Smooth muscle cell of the brain vasculature (primary cell): ENCODE measurements around the gene TAC3.
"Not testable (repeated sequence)": the region's sequence is repeated elsewhere in the genome, so short reads cannot be mapped to it uniquely, and the experiment has no call there.

Source experiments
- DNase-seq: peaks from one replicate; pipeline ENCODE4 v3.0.0-alpha.2; 2012; ENCODE audit warnings: low read depth, low spot score

TAC3 gene

DNA sequence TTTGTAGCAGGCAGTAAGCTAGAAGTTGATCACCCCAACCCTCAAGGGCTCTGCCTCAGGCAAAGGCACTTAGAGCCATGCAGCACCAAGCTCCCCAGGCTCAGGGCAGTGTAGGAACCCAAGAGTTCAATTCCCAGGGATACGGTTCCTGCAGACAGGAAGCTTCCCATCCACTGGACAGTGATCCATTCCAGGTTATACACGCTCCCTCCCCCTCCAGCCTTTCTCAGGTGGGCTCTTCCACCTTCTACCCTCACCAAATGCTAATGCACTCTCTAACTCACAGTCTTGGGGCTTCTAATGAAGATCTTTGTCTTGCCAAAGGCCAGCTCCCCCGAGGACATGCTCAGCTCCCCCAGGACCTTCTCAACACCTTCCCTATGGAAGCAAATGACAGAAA is 20.9 kb upstream of the TAC3 start:
- no peak for DNase-seq

DNA sequence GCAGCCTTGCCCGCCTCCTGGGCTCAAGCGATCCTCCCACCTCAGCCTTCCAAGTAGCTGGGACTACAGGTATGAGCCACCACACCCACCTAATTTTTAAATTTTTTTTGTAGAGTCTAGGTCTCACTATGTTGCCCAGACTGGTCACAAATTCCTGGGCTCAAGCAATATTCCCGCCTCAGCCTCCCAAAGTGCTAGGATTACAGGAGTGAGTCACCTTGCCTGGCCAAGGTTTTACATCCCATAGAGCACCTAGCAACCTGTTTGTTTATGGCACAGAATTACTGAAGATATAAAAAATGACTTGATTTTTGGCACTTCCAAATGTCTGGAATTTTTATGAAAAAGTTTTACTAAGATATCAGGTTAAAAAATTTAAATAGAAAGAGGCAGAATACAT is 17.1 kb upstream of the TAC3 start:
- DNase-seq: no peak

DNA sequence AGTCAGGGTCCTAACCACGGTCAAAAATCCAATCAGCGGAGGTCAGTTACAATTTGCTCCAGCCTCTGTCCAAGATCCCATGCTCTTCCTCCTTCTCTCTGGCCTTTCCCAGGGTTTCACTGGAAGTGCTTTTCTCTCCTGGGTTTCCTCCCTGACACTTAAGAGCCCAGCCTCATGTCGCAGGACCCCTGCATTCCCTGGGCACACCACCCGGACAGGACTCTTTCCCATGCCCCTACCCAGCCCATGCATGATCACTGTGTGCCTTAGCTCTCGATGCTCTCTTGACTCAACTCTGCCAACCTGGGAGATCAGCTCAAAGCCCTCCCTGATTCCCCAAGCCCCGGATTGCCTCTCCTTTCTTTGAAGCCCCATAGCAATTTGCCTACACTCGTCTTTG is 15.5 kb upstream of the TAC3 start:
- DNase-seq: no peak

DNA sequence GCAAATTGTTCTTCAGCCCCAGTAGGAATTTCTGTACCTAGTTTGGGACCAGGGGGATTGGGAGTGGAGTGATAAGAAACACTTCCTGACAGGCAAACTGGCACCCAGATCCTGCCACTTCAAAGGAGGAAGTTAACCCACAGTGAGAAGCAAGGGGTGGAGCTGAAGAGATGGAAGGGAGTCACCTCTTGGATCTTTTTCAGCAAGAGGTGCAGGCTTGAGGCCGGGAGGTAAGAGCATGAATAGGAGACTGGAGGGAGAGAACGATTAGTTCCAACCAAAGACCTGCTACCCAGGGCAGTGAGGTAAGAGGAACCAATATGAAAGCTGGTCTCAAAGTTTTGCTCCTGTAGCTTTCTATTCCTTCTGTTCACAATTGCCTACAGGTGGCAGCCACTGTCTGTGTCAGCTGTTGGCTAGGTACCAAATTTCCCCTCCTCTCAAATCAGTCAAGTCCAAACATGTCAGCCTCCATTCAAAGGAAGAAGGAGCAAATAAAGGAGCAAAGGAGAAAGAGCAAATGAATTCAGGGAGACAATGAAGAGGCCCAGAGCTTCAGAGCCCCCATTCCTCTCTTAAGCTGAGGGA is 14.9 kb upstream of the TAC3 start:
- no peak for DNase-seq

DNA sequence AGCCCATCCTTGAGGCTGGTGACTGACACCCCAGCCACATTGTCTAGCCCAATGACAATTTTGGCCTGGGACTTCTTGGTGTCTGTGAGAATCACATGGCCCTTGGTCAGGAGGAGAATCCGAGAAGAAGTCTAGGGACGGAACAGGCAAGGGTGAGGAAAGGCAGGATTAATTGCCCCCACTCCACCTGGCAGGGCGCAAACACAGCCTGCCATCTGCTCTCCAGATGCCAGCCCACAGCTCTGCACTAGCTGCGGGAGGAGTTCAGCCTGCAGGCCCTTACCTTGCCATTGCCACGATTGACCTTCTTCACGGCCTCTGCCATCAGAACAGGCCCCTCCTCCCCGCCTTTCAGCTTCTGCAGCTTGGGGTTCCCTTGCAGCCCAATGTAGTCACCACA is 13.1 kb upstream of the TAC3 start:
- DNase-seq: no peak

DNA sequence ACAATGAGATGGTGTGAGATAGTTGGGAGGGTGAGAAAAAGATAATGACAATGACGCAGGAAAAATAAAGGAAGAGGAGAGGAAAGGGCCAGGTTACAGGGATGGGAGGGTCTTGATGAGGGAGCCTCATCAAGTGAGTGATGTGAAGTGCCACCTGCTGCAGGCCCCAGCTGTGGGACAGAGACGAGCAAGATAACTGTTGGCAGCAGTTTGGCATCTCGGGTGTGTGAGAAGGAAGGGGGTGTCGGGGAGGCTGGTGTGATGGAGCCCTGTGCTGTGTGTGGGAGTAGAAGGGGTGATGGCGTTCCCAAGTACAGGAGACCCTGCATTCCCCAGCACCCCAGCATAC is 11.4 kb upstream of the TAC3 start:
- no peak for DNase-seq

DNA sequence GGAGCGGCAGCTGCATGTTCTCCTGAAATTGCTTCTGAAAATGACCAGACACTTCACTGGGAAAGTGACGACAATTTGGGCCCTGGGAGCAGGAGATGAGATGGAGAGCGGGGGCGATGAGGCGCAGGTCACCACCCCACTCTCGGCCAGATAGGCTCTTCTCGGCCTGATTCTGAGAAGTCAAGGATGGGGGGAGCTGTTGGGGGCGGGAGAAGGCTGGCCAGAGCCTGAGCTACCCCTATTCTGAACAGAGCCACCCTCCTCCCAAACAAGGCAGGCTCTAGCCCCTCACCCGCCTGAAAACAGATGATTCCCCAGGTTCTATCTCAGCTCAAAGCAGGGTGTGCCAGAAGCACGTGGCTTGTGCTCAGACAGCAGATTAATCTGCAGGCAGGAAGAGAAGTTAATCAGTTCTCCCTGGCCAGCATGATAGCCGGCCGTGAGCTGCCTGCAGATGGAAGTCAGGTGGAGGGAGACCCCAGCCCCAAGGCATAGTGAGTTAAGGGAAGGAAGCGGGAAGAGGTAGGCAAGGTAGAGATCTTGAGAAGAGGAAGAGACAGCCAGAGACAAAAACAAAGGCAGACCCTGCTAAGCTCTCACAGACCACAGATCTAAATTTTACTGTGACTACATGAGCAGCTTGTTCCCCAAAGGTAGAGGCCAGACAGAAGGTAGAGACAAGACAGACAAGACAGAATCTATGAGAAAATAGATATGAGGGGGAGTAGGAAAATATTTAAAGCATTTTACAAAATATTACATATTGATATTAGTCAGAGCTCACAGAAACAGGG is 10.9 kb upstream of the TAC3 start:
- DNase-seq: no peak

DNA sequence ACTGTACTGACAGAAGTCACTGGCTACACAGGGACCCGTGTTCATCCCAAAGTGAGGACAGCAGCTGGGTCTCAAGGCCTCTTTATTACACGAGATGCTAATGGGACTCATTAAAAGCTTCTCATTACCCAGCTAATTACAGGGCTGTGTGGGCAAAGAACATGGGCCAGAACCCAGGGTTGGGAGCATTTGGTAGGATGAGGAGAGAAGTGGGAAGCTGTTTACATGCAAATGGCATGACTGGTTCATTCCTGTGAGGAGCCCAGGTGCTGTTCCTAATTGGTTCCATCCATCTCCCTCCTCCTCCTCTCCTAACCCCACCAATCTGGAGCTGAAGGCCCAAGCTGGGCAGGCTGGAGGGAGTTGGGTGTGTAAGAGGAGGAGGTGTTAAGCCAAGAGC is 8.9 kb upstream of the TAC3 start:
- no peak for DNase-seq

DNA sequence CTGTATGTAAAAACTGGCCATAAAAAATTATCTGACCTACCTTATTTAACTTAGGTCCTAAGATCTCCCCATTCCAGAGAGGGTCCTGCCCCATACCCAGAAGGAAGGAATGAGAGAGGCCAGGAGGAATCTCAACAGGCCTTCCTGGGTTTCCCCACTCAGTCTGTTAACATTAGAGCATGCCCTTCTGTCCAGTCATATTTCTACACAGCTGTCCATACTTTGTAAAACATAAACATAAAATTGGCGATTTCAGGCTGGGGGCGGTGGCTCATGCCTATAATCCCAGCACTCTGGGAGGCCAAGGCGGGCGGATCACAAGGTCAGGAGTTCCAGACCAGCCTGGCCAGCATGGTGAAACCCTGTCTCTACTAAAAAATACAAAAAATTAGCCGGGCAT is 6.0 kb upstream of the TAC3 start:
- DNase-seq: not testable (repeated sequence)

DNA sequence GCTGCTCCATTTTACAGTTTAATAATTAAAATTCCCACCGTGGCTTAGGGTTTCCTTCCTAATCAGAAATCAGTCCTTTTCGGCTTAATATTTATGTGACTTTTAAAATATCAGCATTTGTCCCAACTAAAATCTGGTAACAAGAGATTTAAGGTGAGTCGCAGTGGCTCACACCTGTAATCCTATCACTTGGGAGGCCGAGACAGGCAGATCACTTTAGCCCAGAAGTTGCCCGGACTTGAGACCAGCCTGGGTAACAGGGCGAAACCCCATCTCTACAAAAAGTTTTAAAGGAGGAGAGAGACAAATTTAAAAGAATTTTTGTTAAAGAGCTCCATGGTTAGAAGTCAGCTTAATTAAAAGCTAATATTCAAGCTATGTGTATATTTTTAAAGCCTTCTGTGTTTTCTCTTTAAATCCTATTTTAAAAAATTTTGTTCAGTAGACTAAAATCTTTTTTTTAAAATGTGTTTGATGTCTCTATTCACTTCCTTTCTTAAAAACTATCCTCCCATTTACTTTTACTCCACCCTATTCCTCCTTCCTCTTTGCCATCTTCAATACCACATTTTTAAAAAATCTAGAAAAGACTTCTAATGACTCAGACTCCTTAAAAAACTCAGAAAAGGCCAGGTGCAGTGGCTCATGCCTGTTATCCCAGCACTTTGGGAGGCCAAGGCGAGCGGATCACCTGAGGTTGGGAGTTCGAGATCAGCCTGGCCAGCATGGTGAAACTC is 3.8 kb upstream of the TAC3 start:
- no peak for DNase-seq

DNA sequence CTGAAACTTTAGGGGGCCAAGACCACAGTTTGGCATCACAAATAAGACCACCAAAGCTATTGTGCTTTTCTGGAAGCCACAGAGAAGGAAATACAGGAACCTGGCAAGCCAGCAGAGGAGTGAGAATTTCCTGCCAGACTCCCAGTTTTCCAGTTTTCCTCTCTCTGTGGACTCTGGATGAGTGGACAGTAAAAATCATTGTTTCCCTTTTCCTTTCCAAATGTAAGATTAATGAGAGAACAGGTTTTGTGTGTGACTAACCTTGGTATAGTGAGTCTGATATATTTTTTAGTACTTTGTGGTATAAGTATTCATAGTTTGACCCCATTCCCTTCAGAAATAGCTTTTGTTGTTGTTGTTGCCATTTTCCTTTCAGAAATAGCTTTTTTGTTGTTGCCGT is 2.6 kb upstream of the TAC3 start:
- no peak for DNase-seq

DNA sequence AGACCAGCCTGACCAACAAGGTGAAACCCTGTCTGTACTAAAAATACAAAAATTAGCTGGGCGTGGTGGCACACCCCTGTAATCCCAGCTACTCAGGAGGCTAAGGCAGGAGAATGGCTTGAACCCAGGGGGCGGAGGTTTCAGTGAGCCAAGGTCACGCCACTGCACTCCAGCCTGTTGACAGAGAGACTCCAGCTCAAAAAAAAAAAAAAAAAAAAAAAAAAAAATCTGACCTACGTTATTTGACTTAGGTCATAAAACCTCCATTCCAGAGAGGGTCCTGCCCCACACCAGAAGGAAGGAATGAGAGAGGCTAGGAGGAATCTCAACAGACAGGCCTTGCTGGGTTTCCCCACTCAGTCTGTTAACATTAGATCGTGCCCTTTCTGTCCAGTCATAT is 2.0 kb upstream of the TAC3 start:
- not testable (repeated sequence) for DNase-seq

DNA sequence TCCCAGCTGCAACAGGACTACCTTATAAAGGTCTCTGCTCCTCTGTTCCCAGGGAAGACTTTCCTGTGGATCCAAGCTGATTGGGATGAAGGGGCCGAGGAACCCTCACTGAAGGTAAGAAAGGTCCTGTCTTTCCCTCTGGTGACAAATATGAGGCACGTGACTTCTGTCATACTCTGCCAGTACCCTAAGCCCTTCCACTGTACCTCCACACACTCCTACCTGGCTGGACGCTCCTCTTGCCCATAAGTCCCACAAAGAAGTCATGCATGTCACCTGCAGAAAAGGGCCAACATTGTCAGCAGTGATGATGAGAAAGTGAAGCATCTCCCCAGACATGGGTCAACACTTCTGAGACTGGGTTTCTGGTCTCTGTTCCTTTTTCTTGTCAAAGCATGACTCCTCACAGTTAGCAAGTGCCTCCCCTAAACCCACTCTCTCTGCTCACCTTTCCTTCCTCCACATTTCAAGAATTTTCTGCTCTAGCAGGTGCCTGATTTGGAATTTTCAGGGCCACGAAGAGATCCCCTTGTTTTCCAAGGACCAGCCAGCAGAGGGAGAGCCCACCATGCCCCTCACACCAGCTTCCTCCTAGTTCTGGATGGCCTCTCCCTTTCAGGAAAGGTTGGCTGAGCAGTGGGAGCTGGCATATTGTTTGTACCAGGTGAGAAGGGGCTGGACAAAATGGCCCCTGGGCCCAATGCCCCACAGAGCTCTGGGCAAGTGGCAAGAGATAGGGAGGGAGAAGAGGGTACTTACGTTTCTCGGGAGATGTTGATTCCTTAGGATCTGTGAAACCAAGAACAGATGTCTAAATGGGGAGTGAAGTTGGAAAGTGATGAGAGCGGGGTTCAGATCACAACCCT is 3.5 kb downstream of the TAC3 start:
- no peak for DNase-seq

DNA sequence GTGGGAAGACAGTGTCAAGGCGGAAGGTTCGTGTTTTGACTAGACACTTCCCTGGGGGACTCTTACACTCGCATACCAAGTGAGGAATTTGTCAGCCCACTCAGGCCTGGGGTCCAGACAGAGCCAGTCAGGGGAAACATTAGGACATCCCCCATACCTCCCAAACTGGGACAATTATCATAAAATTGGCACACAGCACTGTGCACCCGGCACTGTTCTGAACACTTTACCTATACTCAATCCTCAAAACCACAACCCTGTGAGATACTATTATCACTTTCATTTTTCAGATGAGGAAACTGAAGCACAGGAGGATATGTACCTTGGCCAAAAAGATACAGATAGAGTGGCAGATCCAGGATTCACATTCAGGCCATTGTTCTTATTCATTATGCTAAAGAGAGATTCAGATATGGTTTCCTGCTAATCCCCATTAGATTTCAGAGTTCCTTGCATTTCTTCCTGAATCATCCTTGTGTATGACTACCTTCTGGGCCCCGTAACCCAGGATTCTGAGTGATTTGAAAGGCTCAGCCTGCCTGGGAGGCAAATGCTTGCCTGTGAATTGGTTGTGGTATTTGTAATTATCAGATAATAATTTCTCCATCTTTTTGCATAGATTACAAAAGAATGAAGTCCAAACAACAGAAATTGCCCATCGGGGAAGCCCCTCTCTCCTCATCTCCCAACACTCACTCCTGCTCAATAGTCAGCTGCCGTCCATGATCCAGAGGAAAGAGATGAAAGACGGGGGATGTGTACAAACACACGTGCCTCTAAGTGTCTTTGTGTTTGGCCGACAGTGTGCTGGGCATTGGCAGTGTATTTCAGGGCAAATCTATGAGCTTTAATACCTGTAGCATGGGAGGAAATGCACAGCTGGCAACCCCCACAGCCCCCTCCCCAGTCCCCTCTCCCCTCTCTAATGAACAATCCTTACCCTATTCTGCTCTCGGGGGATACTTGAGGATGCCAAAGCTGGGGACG is 4.6 kb downstream of the TAC3 start:
- no peak for DNase-seq

DNA sequence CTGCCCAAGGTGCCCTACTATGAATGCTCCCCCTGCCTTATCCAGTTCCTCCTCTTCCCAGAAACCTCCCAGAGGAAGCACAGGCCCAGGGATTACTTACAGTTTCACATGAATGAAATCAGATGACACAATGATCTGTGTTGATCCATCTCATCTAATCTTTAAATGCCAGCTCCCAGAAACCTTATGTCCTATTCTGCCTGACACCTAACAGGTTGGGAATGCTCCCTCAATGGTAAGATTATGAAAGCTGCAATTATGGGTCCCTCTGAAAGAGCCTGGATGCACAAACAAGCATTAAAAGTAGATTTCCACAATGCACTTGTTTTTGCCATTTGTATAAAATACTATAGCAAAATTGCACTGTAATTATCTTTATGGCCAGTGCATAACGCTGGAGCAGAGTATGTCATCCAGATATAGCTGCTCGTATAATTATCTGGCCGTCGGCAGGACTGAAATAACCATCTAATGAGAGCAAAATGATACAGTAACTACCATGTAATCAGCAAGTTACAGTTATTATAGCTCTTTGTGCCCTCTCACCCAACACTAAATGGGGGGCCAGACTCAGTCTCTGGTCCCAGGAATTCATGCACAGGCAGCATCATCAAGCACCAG is 5.6 kb downstream of the TAC3 start:
- DNase-seq: no peak

DNA sequence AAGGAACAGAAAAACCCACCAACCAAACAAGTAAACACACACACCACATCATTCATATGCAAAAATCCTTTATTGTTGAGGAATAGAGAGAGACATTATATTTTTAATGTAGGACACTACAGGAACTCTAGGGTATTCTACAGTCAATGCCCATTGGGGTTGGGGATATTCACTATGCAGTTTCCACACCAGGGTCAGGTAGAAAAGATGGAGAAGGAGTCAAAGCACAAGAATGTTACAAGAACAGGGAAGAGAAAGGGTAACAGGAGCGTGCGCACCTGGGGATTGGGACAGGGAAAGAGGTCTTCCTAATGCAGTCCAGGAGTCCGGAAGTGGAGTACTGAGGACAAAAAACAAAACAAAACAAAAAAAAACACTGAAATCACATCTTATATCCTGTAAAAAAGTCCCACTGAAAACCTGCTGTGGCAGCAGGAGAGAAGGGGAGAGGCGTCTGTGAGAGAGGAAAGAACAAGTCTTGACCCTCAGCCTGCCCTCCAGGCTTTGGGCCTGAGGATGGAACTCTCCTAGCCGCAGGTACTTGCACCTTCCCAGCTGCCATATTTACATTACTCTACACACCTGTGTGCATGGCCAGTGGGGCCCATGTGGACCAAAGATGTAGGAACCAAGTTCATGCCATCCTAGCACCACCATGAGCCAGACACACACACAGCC is 6.2 kb downstream of the TAC3 start:
- no peak for DNase-seq

DNA sequence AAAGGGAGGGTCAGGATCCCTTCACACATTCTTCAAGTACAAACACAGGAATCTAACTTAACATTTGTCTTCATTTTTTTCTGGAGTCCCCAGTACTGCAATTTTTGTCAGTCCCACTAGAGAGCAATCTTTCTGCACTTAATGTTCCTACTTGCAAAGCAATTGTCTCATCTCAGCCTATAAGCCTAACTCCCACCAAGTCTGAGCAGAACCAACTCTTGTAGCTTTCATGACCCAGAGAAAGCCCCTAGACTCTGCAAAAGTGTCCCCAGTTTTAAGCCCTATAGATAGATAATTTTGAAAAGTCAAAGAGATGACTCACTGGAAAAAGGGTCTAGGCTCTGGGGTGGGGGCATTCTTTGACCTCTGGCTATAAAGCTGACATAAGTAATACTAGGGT is 8.2 kb downstream of the TAC3 start:
- no peak for DNase-seq

DNA sequence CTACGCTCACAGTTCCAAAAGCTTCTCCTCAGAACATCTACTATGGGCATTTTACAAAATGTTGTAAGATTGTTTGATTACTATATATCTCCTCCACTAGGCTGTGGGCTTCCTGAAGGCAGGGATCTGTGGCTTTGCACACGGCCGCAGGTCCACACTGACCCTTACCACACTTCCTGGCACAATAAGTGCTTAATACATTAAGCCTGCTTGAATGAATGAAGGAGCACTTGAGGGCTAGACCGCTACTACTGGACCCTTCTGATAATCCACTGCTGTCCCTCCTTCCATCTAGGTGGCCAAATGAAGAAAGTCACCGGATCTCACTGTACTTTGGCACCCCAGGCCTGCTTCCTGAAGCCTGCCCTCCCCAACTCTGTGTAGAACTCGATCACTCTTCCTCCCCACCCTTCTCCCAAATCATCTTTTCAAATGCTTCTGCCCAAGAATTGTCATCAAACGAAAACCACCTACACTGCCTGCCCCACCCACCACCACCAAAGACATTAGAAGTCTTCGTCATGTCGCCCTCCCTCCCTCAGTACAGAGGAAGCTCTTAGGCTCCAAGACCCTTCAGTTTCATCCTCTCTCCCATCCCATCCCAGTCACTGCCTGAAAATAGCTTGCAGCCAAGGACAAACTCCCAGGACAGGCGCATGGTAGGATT is 9.4 kb downstream of the TAC3 start:
- no peak for DNase-seq
